Endothelial cell of umbilical vein (primary cell): ENCODE results near the gene UBAP2L.

ENCODE experiments used
- EZH2 ChIP-seq: IDR thresholded peaks from 2 replicates; pipeline ENCODE4 v1.6.1; 2012; ENCODE audit warnings: borderline replicate concordance, low read depth, mild to moderate bottlenecking, moderate library complexity, low read length, inconsistent platforms; ENCODE audit not compliant: severe bottlenecking
- JUN ChIP-seq: IDR thresholded peaks from 2 replicates; pipeline ENCODE4 v1.6.1; 2011; ENCODE audit warnings: borderline replicate concordance, low read depth; ENCODE audit not compliant: insufficient read length, insufficient read depth
- MYC ChIP-seq: IDR thresholded peaks from one replicate; pipeline ENCODE4 v1.6.1; 2011; ENCODE audit warnings: mild to moderate bottlenecking, low read depth, low read length
- POLR2A ChIP-seq: IDR thresholded peaks from 2 replicates; pipeline ENCODE4 v1.6.1; 2012; ENCODE audit warnings: low read depth, mild to moderate bottlenecking, control low read depth, low read length
- POLR2AphosphoS5 ChIP-seq: IDR thresholded peaks from 2 replicates; pipeline ENCODE4 v1.6.1; 2012; ENCODE audit warnings: low read depth, mild to moderate bottlenecking, control low read depth, low read length, moderate library complexity; ENCODE audit not compliant: insufficient read depth
- TF ChIP-seq, protein P1 (sequence below), 2 donors: IDR thresholded peaks; 1 replicate in 1 of 2; 2 replicates in 1 of 2; pipeline ENCODE4 v1.5.1; 2011; ENCODE audit warnings: low read length in 2 of 2, mild to moderate bottlenecking in 2 of 2, moderate library complexity in 2 of 2, control low read depth in 1 of 2, inconsistent platforms in 1 of 2, low read depth in 1 of 2; ENCODE audit not compliant: insufficient read depth in 1 of 2; ENCODE audit errors: extremely low read depth in 1 of 2
- TF ChIP-seq, protein P2 (sequence below): IDR thresholded peaks from 2 replicates; pipeline ENCODE4 v1.6.1; 2011; ENCODE audit not compliant: insufficient read depth, insufficient read length

GRCh38 chr1:154240294-154240833 lies 19.6 kb downstream of the UBAP2L start:
- TF ChIP-seq, protein P1, sequence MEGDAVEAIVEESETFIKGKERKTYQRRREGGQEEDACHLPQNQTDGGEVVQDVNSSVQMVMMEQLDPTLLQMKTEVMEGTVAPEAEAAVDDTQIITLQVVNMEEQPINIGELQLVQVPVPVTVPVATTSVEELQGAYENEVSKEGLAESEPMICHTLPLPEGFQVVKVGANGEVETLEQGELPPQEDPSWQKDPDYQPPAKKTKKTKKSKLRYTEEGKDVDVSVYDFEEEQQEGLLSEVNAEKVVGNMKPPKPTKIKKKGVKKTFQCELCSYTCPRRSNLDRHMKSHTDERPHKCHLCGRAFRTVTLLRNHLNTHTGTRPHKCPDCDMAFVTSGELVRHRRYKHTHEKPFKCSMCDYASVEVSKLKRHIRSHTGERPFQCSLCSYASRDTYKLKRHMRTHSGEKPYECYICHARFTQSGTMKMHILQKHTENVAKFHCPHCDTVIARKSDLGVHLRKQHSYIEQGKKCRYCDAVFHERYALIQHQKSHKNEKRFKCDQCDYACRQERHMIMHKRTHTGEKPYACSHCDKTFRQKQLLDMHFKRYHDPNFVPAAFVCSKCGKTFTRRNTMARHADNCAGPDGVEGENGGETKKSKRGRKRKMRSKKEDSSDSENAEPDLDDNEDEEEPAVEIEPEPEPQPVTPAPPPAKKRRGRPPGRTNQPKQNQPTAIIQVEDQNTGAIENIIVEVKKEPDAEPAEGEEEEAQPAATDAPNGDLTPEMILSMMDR (IDR thresholded peaks at IDR 0.05; ENCODE audit: extremely low read depth in 1 of 2, insufficient read depth in 1 of 2, low read depth in 1 of 2, low read length in 2 of 2) = no peak
- TF ChIP-seq JUN = no peak
- TF ChIP-seq MYC = no peak
- no peak for TF ChIP-seq POLR2A
- TF ChIP-seq POLR2AphosphoS5 = no peak
- TF ChIP-seq, protein P2, sequence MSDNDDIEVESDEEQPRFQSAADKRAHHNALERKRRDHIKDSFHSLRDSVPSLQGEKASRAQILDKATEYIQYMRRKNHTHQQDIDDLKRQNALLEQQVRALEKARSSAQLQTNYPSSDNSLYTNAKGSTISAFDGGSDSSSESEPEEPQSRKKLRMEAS = no peak
- TF ChIP-seq EZH2 = no peak
